Psoas muscle (tissue), 8 donors: ENCODE measurements around the gene ZNF280B. TPM values are rescaled to one million over a fixed set of nuclear protein-coding genes. Genes with fewer than 3 reads are reported as not detected.
A peak's percentile ranks its signal among the peaks of the same experiment; 100 is the strongest.

Experiments used
- ATAC-seq, 4 donors: fragments of 200-7000 bp; cut with Tn5 transposase; one replicate each; pipeline ENCODE4 v1.9.1; 2020; ENCODE audit warnings: moderate library complexity in 3 of 4, mild to moderate bottlenecking in 2 of 4
- DNase-seq, 2 donors: peaks; one replicate each; pipeline ENCODE4 v3.0.0-alpha.2; 2020
- H3K27ac ChIP-seq: fragments of 200-600 bp; one replicate; pipeline ENCODE4 v1.8.0; 2022
- H3K27me3 ChIP-seq, 3 donors: fragments of 200-600 bp in 1 of 3; one replicate each; pipeline versions ENCODE4 v1.6.1 to v1.8.0; 2013 to 2022; ENCODE audit warnings: low read length in 2 of 3, mild to moderate bottlenecking in 2 of 3, moderate library complexity in 1 of 3; ENCODE audit not compliant: insufficient read depth in 3 of 3
- H3K36me3 ChIP-seq, 2 donors: fragments of 200-600 bp in 1 of 2; one replicate each; pipeline versions ENCODE4 v1.6.1 to v1.8.0; 2013 to 2022; ENCODE audit warnings: low read depth in 1 of 2, mild to moderate bottlenecking in 1 of 2, moderate library complexity in 1 of 2; ENCODE audit not compliant: insufficient read depth in 1 of 2
- H3K4me1 ChIP-seq: fragments of 200-600 bp; one replicate; pipeline ENCODE4 v1.8.0; 2022
- H3K4me3 ChIP-seq: fragments of 200-600 bp; one replicate; pipeline ENCODE4 v1.8.0; 2022; ENCODE audit warnings: mild to moderate bottlenecking
- H3K9me3 ChIP-seq: fragments of 200-600 bp; one replicate; pipeline ENCODE4 v1.8.0; 2022
- WGBS, 3 donors: extraction: QIAGEN DNeasy Blood & Tissue Kit; methylation state at CpG; one replicate each; pipeline versions ENCODE4 v1.1.6 to v1.1.7; 2013; 5-methylcytosine and 5-hydroxymethylcytosine counted together
- intact Hi-C, 2 donors: fragments of 100-400 bp; cut with DNase I; formaldehyde crosslinking; loops; one replicate each; pipeline versions ENCODE4 v1.11.0 to v1.14.2; 2022
- polyA plus RNA-seq, 3 donors: library from polyadenylated mRNA; stranded (reverse); fragments of 200-250 nt; gene quantifications; one replicate each; pipeline ENCODE4 v1.2.3, GENCODE V29; 2013
- total RNA-seq, 4 donors: library from RNA; stranded (reverse); fragmentation: NEBNext Ultra II Directional in 2 of 4; extraction: Animal tissue kit (Norgen Biotek cat#: 25700) in 2 of 4; gene quantifications; one replicate each; pipeline versions ENCODE4 v1.2.1 to v1.2.4, GENCODE V29; 2021 to 2023
- TF ChIP-seq, protein P1 (sequence below): fragments of 200-600 bp; IDR thresholded peaks from one replicate; pipeline ENCODE4 v1.8.0; 2022; ENCODE audit warnings: antibody characterized with exemption
- donor health status: healthy with polysubstance abuse.
- donor health status: DM: no; HTN: no; CAD: no; lungs with moderate emphysema.
- donor health status: Bipolar disorder and iron deficiency.
- donor health status: healthy.
- donor health status: DM: yes; HTN: yes; CAD: no.
- donor health status: DM: no; HTN: no; CAD: no.
- donor health status: DM: no; HTN: no; CAD: no.
- donor health status: DM: yes; HTN: yes; CAD: no.

The ZNF280B gene
- total and polyA plus RNA-seq, 7 donors = 0.06 to 0.54 (median 0.23) TPM

DNA sequence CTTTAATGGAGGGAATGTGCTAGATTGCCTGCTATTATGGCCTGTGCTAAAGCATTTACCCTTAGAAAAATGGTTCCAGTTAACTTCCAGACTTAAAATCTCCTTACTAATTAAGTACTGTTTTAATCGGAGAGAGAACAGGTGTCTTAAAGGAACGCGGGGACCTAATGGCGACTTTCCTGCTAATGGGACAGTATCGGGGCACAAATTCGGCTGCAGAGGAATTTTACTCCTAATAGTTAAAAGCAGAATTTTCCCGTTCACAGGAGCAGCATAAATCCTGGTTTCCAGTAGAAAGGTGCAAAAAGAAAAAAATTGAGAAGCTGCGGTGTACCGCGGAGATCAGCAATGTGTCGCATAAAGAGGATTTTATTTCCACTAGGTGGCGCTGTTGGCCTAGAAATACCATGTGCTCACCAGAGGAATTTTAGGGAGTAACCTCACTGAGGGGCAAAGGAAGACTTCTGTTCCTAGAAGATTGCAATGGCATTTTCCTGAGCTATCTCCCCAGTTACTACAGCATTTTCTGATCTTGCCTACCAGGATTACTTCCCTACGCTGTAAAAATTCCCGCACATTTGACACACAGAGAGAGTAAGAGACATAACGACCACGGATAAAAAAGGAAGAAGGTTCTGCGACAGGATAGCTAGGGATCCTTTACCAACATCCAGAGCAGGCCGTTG, 44.5 kb downstream of the ZNF280B start:
- H3K4me1 ChIP-seq = no peaks in the 10 kb centered on the region
- 21 to 24% (median 21%) methylated on average over 18 of the region's 18 CpGs for WGBS, 3 donors
- H3K4me3 ChIP-seq = no peak overlapping the region
- TF ChIP-seq, protein P1, sequence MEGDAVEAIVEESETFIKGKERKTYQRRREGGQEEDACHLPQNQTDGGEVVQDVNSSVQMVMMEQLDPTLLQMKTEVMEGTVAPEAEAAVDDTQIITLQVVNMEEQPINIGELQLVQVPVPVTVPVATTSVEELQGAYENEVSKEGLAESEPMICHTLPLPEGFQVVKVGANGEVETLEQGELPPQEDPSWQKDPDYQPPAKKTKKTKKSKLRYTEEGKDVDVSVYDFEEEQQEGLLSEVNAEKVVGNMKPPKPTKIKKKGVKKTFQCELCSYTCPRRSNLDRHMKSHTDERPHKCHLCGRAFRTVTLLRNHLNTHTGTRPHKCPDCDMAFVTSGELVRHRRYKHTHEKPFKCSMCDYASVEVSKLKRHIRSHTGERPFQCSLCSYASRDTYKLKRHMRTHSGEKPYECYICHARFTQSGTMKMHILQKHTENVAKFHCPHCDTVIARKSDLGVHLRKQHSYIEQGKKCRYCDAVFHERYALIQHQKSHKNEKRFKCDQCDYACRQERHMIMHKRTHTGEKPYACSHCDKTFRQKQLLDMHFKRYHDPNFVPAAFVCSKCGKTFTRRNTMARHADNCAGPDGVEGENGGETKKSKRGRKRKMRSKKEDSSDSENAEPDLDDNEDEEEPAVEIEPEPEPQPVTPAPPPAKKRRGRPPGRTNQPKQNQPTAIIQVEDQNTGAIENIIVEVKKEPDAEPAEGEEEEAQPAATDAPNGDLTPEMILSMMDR = peak; percentile 69
- H3K9me3 ChIP-seq = peaks cover 5% of the 10 kb centered on the region
- intact Hi-C loops = loop anchor here (10.0 kb wide), 1 partner anchor 491 kb away; no protein-coding TSS in a partner anchor
- no peaks in the 10 kb centered on the region for H3K36me3 ChIP-seq
- DNase-seq (no peak), ATAC-seq (peak in 3 of 4 donors; percentile 49 to 67 (median 62))
- no peak overlapping the region for H3K27ac ChIP-seq
- H3K27me3 ChIP-seq = peaks cover 7 to 26% (median 12%) of the 10 kb centered on the region in 3 donors

DNA sequence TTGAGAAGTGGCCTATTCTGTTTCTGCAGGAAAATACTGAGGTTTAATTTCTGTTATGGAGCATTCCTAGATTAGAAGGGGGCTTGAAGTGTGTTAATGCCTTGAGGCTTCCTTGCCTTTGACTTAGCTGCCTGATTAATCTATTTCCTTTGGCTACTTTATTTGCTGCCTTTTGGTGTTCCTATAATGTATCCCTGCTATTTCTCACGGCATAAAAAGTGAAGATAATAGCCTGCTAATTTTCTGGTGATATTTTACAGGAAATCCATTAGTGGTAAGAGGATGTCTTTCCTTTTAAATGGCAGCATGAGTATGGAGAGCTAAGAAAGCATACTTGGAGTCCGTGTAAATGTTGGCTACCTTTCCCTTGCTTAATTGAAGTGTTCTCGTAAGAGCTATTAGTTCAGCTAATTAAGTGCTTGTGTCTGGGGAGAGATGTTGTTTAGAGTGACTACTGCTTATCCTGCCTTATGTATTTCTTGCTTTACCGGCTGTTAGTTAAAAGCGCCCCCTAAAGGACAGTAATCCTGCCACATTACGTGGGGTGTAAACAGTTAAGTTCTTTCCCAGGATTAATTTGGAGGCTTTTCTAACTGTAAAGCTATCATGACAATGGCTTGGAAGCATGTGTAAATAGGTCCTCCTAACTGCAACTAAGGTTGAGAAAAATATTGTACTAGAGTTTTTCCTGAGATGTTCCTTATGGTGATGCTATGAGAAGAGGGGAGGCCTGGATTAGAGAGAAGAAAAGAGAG, 45.6 kb downstream of the ZNF280B start:
- no peak overlapping the region for H3K4me3 ChIP-seq
- intact Hi-C loops = loop anchor here (10.0 kb wide), 1 partner anchor 492 kb away; no protein-coding TSS in a partner anchor
- no peak for DNase-seq
- peaks cover 7 to 26% (median 12%) of the 10 kb centered on the region in 3 donors for H3K27me3 ChIP-seq
- no peak for ATAC-seq
- no peaks in the 10 kb centered on the region for H3K36me3 ChIP-seq
- H3K27ac ChIP-seq = no peak overlapping the region
- no peaks in the 10 kb centered on the region for H3K4me1 ChIP-seq
- WGBS, 3 donors = 41 to 50% (median 48%) methylated on average over 6 of the region's 6 CpGs
- TF ChIP-seq, protein P1 = no peak
- H3K9me3 ChIP-seq = peaks cover 13% of the 10 kb centered on the region

- Histone ChIP-seq H3K9me3 (peaks cover 13% of the 10 kb centered on the region), H3K36me3 (no peaks in the 10 kb centered on the region), H3K27me3 (peaks cover 7 to 26% (median 12%) of the 10 kb centered on the region in 3 donors), H3K4me3 (no peak overlapping the region), H3K27ac (no peak overlapping the region), H3K4me1 (no peaks in the 10 kb centered on the region)
- intact Hi-C loops = loop anchor here (10.0 kb wide), 1 partner anchor 493 kb away; no protein-coding TSS in a partner anchor
- 61 to 70% (median 69%) methylated on average over 7 of the region's 7 CpGs for WGBS, 3 donors
- TF ChIP-seq, protein P1 = no peak
- ATAC-seq (no peak), DNase-seq (no peak)
Observed at GRCh38 chr22:22461583-22461982, 47.0 kb downstream of the ZNF280B start.

DNA sequence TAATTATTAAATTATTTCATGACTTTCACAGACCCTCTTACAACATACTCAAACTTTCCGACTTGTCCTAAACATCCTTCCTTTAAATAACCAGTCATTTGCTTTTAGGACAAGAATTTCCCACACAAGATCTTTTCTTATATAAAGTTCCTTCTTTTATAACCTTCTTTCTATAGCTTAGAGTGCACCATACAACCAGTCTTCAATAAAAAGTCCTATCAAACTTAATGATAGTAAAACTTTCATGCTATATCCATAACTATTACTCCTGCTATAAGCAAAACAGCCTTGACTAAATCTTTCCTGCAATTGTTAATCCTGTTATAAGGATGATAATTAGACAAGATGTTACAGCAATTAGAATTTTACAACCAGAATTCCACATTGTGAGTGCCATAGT, 47.4 kb downstream of the ZNF280B start:
- no peak for DNase-seq
- 54 to 81% (median 73%) methylated on average over 1 of the region's 1 CpG for WGBS, 3 donors
- Histone ChIP-seq H3K27ac (no peak overlapping the region), H3K27me3 (peaks cover 7 to 26% (median 10%) of the 10 kb centered on the region in 3 donors), H3K9me3 (peaks cover 13% of the 10 kb centered on the region), H3K36me3 (no peaks in the 10 kb centered on the region), H3K4me1 (no peaks in the 10 kb centered on the region), H3K4me3 (no peak overlapping the region)
- intact Hi-C loops = loop anchor here (10.0 kb wide), 1 partner anchor 494 kb away; no protein-coding TSS in a partner anchor
- TF ChIP-seq, protein P1 = no peak
- no peak for ATAC-seq
